GM20000 (cell line): Measurements from ENCODE around the gene TSPEAR.

Experiments
- DNase-seq: peaks from one replicate; pipeline ENCODE4 v3.0.0; 2012; ENCODE audit warnings: low spot score
- CTCF ChIP-seq: IDR thresholded peaks from 2 replicates; pipeline ENCODE4 v1.5.1; 2012; ENCODE audit warnings: mild to moderate bottlenecking, control low read depth; ENCODE audit errors: extremely low read depth, missing control alignments

The TSPEAR gene

DNA sequence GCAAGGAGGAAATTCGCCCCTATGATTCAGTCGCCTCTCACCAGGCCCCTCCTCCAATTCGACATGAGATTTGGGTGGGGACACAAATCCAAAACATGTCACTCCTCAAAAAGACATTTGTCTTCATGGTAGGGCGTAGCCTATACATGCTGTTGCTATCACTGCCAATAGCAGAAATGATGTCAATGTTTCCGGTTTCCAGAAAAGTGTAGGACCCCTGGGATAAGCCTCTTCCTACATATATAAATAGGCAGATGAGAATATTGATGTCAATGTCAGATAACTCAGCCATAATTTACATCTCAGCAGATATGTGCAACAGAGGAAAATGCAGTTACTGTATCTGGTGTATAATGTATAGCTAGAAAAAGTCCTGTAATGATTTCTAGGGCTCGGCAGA lies 239.4 kb downstream of the TSPEAR start:
- no peak for TF ChIP-seq CTCF

DNA sequence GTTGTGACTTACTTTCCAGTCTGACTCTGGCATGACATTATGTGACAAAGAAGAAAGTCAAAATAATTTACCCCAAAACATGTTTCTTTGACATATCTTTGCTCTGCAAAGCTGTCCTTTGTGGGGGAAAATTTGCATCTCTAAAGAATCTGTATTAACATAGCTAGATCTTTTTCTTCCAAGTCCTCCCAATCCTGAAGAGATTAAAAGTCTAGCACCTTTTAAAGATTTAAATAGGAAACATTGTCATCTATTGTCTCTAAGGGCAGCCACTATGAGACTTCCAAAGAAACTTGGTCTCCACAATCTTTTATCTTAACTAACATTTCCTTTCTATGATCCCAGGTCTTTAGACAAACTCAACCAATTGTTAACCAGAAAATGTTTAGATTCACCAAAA lies 240.0 kb downstream of the TSPEAR start:
- no peak for DNase-seq
- no peak for TF ChIP-seq CTCF

More for the DNA sequence above, 239.4 kb downstream of the TSPEAR start:
- no peak for DNase-seq

DNA sequence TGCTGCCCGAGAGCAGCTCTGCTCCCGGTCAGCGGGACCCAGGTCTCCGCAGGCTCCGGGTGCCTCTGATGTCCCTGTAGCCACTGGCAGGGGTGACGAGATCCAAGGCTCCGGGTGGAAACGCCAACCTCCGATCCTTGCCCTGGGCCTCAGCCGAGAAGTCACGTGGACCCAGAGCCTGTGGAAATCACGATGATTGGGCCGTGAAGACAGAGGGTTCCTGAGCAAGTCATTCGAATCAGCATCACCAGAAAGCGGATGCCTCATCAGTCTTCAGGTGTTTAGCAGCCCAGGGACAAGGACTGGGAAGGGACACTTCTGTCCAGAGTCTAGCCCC lies 243.5 kb downstream of the TSPEAR start:
- TF ChIP-seq CTCF, result no peak
- DNase-seq, result no peak

DNA sequence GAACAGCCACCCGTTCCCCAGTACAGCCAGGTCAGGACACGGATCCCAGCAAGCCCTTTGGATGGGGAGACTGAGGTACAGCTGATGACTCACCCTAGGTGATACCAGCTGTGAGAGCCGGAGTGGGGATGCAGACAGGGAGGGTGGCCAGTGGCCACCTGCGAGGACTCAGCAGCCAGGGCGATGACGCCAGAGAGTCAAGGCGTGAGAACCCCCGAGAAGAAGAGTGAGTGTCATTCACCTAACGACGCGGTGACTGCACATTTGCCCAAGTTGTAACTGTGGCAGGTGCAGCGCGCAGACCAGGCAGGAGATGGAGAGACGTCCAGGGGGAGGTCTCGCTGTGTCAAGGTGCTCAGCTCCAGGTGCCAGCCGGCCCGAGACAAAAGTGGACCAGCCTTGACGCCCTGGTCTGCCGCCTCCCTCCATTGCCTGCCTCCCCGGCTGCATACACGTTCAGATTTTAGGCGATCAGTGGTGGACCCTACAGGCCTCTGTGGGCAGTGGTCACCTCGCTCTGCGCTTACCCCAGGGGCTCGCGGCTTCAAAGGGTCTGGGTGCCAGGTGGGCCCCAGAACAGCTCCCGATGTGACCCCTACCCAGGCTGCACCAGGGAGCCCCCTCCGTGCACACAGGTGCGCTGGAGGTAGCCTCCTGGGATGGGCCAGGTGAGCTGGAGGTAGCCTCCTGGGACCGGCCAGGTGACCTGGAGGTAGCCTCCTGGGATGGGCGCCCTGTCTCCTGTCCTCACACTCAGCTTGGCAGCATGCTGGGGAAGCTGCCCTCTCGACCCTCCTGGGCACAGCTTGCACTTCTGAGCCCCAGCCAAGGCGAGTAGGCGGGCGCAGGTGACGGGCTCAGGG lies 244.1 kb downstream of the TSPEAR start:
- TF ChIP-seq CTCF, result no peak
- DNase-seq, result no peak

DNA sequence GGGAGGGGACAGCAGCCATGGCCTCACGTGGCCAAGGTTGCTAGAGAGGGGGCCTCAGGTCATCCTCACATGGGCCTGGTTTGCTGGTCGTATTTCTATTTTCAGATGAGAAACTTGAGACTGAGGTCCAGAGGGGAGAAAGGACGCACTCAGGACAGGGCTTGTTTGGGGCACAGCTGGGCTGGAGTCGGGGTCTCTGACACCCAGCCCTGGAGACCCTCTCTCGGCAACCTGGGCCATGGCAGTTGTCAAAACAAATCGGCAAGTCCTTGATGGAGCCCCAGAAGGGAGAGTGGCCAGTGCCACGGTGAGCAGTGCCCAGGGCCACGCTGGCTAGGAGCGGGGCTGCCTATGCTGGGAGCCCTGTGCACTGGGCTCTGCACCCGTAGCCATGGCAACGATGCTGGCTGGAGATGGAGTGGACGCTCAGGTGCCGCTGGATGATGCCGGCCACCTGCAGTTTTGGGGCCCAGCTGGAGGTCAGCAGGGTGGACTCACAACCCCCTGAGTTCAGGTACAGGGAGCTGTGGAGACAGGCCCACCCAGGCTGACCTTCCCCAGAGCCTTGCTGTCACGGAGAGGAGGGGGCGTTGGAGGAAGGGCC lies 244.9 kb downstream of the TSPEAR start:
- no peak for DNase-seq
- TF ChIP-seq CTCF, result no peak

GRCh38 chr21:44464351-44464750 lies 247.0 kb downstream of the TSPEAR start:
- no peak for TF ChIP-seq CTCF

DNA sequence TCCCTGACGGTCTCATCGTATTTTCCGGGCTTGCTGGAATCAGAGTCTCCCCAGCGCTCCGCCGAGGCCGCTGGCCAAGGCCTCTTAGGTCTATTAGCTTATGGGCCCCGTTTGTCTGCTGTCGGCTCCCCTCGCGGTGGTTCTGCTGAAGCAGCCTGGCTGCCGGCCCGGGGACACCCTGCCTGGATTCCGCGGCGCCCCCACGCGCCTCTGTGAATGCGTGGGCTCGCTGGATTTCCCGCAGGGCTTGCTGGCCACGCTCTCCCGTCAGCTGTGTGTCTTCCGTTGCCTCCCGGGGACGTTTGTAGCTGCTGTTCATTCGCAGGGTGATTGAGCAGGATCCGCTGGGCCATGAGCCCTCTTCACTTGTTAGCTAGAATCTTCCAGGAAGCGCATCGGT lies 247.6 kb downstream of the TSPEAR start:
- TF ChIP-seq CTCF, result no peak
- DNase-seq, result no peak

More at GRCh38 chr21:44464351-44464750, 247.0 kb downstream of the TSPEAR start:
- no peak for DNase-seq
